Measurements from ENCODE around the gene ATP5PO.

ATP5PO gene

DNA sequence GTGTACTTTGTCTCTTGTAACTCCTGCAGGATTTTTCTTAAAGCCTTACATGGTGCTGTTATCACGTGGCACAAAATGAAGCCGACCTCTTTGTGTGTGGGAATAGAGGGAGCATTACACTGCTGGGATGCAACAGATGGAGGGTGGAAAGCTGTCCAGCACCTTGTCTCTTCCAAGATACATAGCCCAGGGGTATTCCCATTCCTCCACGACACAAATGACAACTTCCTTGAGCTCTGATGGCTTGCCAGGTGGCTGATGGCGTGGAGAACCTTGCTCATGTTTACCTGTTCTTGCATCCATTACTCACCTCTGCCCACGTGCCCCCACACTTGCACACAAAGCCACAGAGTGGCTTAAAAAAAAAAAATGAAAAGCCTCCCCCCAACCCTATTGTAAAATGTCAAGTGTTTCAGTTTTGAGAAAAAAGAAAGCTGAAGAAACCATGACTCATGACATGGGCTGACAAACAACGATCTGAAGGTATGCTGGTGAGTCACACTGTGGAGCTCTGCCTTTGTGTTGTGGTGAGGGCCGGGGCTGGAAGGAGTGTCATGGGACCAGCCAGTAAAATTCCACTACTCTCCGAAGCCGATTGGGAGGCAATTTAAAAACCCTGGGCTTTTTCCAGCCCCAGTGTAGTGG, 32.0 kb upstream of the ATP5PO start:
- H3K9me3 ChIP-seq (ENCODE audit: control insufficient read depth, insufficient read depth, low read length), result no peaks in the 10 kb centered on the region
- peak overlapping the region; percentile 37 for H3K4me3 ChIP-seq (ENCODE audit: low read length)
- no peaks in the 10 kb centered on the region for H3K9me2 ChIP-seq (replicated peaks; ENCODE audit: control insufficient read depth, low read length)
- peak overlapping the region; percentile 49 for H3K4me2 ChIP-seq (ENCODE audit: low read length)
- H3K36me3 ChIP-seq (ENCODE audit: control insufficient read depth, low read length), result 0 out of 2 replicates have a peak, but pooled peaks cover 4% of the 10 kb centered on the region
- no peaks in the 10 kb centered on the region for H3F3A ChIP-seq (ENCODE audit: control insufficient read depth, insufficient read depth)
- H3K27me3 ChIP-seq (ENCODE audit: control insufficient read depth, low read length), result no peaks in the 10 kb centered on the region
- H3K4me1 ChIP-seq (ENCODE audit: control insufficient read depth, low read length), result peaks cover 56% of the 10 kb centered on the region
- no peaks in the 10 kb centered on the region for H3K79me2 ChIP-seq (ENCODE audit: control insufficient read depth, low read length)
- TF ChIP-seq, protein P1, sequence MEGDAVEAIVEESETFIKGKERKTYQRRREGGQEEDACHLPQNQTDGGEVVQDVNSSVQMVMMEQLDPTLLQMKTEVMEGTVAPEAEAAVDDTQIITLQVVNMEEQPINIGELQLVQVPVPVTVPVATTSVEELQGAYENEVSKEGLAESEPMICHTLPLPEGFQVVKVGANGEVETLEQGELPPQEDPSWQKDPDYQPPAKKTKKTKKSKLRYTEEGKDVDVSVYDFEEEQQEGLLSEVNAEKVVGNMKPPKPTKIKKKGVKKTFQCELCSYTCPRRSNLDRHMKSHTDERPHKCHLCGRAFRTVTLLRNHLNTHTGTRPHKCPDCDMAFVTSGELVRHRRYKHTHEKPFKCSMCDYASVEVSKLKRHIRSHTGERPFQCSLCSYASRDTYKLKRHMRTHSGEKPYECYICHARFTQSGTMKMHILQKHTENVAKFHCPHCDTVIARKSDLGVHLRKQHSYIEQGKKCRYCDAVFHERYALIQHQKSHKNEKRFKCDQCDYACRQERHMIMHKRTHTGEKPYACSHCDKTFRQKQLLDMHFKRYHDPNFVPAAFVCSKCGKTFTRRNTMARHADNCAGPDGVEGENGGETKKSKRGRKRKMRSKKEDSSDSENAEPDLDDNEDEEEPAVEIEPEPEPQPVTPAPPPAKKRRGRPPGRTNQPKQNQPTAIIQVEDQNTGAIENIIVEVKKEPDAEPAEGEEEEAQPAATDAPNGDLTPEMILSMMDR (IDR thresholded peaks at IDR 0.05; ENCODE audit: low read depth, low read length, poor library complexity, severe bottlenecking), result no peak
- no peak for TF ChIP-seq EZH2phosphoT487 (IDR thresholded peaks at IDR 0.05; ENCODE audit: borderline replicate concordance, low read length)
- no peaks in the 10 kb centered on the region for H4K20me1 ChIP-seq (ENCODE audit: control insufficient read depth, insufficient read depth, low read depth, low read length)
- peak overlapping the region; percentile 59 for H3K27ac ChIP-seq (ENCODE audit: low read depth, low read length)

GRCh38 chr21:33945652-33946270, 30.2 kb upstream of the ATP5PO start:
- Histone ChIP-seq H4K20me1 (ENCODE audit: control insufficient read depth, insufficient read depth, low read depth, low read length) (no peaks in the 10 kb centered on the region), H3K4me1 (ENCODE audit: control insufficient read depth, low read length) (peaks cover 44% of the 10 kb centered on the region), H3K9me2 (replicated peaks; ENCODE audit: control insufficient read depth, low read length) (no peaks in the 10 kb centered on the region), H3K36me3 (ENCODE audit: control insufficient read depth, low read length) (0 out of 2 replicates have a peak, but pooled peaks cover 4% of the 10 kb centered on the region), H3K9me3 (ENCODE audit: control insufficient read depth, insufficient read depth, low read length) (no peaks in the 10 kb centered on the region), H3F3A (ENCODE audit: control insufficient read depth, insufficient read depth) (no peaks in the 10 kb centered on the region), H3K27me3 (ENCODE audit: control insufficient read depth, low read length) (no peaks in the 10 kb centered on the region), H3K79me2 (ENCODE audit: control insufficient read depth, low read length) (no peaks in the 10 kb centered on the region), H3K4me3 (ENCODE audit: low read length) (no peak overlapping the region), H3K4me2 (ENCODE audit: low read length) (no peak overlapping the region), H3K27ac (ENCODE audit: low read depth, low read length) (no peak overlapping the region)
- TF ChIP-seq, protein P1 (IDR thresholded peaks at IDR 0.05; ENCODE audit: low read depth, low read length, poor library complexity, severe bottlenecking), result no peak
- TF ChIP-seq EZH2phosphoT487 (IDR thresholded peaks at IDR 0.05; ENCODE audit: borderline replicate concordance, low read length), result no peak

- H3K4me3 ChIP-seq (ENCODE audit: low read length), result no peak overlapping the region
- H3K36me3 ChIP-seq (ENCODE audit: control insufficient read depth, low read length), result 0 out of 2 replicates have a peak, but pooled peaks cover 4% of the 10 kb centered on the region
- peaks cover 32% of the 10 kb centered on the region for H3K4me1 ChIP-seq (ENCODE audit: control insufficient read depth, low read length)
- no peak overlapping the region for H3K4me2 ChIP-seq (ENCODE audit: low read length)
- H3K9me3 ChIP-seq (ENCODE audit: control insufficient read depth, insufficient read depth, low read length), result no peaks in the 10 kb centered on the region
- H3K27ac ChIP-seq (ENCODE audit: low read depth, low read length), result no peak overlapping the region
- no peaks in the 10 kb centered on the region for H3K9me2 ChIP-seq (replicated peaks; ENCODE audit: control insufficient read depth, low read length)
- TF ChIP-seq, protein P1 (IDR thresholded peaks at IDR 0.05; ENCODE audit: low read depth, low read length, poor library complexity, severe bottlenecking), result no peak
- TF ChIP-seq EZH2phosphoT487 (IDR thresholded peaks at IDR 0.05; ENCODE audit: borderline replicate concordance, low read length), result no peak
- H4K20me1 ChIP-seq (ENCODE audit: control insufficient read depth, insufficient read depth, low read depth, low read length), result no peaks in the 10 kb centered on the region
- H3K27me3 ChIP-seq (ENCODE audit: control insufficient read depth, low read length), result no peaks in the 10 kb centered on the region
- no peaks in the 10 kb centered on the region for H3K79me2 ChIP-seq (ENCODE audit: control insufficient read depth, low read length)
- H3F3A ChIP-seq (ENCODE audit: control insufficient read depth, insufficient read depth), result no peaks in the 10 kb centered on the region
Measured at GRCh38 chr21:33944185-33944763, 28.7 kb upstream of the ATP5PO start.

All from DOHH2 (cell line).